ENCODE results near the gene PLA2G4F.

DNA sequence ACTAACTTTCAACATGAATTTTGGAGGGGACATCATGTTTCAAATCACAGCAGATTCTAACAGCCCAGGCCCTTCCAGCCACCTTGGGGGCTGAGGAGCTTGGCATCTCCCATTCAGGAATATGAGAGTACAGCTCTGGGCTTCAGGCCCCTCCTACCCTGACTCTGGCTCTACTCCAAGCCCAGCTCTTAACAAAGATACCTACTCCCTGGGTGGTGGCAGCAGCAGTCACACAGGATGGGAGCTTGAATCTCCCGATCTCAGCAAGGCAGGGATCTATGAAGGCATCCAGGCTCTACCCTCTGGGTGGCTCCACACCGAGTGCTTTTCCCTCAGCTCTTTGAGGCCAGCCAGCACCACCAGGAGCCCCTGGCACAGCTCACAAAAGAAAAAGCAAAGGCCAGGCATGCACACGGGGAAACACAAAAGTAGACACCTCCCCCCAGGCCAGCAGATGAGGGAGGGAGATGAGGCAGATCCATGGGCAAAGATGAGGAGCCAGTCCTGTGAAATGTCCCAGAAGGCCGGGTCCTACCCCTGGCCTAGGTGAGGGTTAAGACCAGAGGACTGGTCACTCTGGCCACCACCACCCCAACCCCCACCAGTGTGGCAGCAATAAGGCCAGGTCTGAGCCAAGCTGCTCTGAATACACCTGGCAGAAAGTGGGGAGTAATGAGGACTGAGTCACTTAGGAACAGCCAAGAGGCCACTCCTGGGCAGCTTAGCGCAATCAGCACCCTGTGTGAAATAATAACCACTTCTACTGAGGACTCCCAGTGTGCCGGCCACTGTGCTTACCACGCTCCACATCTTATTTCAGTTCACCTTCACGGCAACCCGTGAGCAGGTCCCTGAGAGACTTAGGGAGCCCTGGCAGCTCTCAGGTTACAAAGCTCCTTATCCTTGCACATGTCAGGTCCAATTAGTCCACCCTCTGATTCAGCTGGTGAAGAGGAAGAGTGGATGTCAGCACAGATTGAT is 24.3 kb downstream of the PLA2G4F start:
- TF ChIP-seq, protein P1, sequence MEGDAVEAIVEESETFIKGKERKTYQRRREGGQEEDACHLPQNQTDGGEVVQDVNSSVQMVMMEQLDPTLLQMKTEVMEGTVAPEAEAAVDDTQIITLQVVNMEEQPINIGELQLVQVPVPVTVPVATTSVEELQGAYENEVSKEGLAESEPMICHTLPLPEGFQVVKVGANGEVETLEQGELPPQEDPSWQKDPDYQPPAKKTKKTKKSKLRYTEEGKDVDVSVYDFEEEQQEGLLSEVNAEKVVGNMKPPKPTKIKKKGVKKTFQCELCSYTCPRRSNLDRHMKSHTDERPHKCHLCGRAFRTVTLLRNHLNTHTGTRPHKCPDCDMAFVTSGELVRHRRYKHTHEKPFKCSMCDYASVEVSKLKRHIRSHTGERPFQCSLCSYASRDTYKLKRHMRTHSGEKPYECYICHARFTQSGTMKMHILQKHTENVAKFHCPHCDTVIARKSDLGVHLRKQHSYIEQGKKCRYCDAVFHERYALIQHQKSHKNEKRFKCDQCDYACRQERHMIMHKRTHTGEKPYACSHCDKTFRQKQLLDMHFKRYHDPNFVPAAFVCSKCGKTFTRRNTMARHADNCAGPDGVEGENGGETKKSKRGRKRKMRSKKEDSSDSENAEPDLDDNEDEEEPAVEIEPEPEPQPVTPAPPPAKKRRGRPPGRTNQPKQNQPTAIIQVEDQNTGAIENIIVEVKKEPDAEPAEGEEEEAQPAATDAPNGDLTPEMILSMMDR (IDR thresholded peaks at IDR 0.05) = no peak
- TF ChIP-seq POLR2AphosphoS5 (IDR thresholded peaks at IDR 0.05) (peak in 1 of 2 donors; percentile 26), EP300 (IDR thresholded peaks at IDR 0.05) (no peak)
